ENCODE results near the gene D2HGDH.

DNA sequence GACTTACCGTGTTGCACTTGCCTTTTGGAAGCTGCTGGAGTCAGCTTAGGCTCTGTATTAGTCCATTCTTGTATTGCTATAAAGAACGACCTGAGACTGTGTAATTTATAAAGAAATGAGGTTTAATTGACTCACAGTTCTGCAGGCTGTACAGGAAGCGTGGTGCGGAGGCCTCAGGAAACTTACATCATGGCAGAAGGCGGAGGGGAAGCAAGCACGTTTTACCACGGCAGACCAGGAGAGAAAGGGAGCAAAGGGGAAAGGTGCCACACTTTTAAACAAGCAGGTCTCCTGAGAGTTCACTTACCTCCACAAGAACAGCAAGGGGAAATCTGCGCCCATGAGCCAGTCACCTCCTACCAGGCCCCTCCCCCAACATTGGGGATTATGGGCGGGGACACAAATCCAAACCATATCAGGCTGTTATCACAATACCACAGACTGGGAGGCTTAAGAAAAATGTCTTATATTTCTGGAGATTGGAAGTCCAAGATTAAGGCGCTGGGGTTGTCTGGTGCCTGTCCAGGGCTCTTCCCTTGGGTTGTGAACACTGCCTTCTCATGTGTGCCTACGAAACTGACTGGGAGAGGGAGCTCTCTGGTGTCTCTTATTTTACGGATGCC, 3.6 kb upstream of the D2HGDH start:
- TF ChIP-seq L3MBTL2 (conservative IDR thresholded peaks at IDR 0.05) (no peak), FOXM1 (IDR thresholded peaks at IDR 0.05; ENCODE audit: borderline replicate concordance) (no peak), FOXA1 (IDR thresholded peaks at IDR 0.05) (no peak), BHLHE40 (IDR thresholded peaks at IDR 0.05; ENCODE audit: borderline replicate concordance) (no peak), ELF4 (IDR thresholded peaks at IDR 0.05) (no peak), SUZ12 (IDR thresholded peaks at IDR 0.05) (no peak), FOXK2 (IDR thresholded peaks at IDR 0.05) (no peak), SP1 (IDR thresholded peaks at IDR 0.05) (no peak)
